SK-N-SH treated with all-trans-retinoic acid at 6 μM for 48 hours (cell line): ENCODE measurements around the gene TAF3.

ENCODE experiments used
- ATAC-seq: fragments of 200-7000 bp; cut with Tn5 transposase; 3 replicates; pipeline ENCODE4 v1.9.1; 2020; ENCODE audit warnings: mild to moderate bottlenecking, moderate library complexity
- BACH2 ChIP-seq: fragments of 250-450 bp; sonication (Bioruptor Pico); IDR thresholded peaks from 2 replicates; pipeline ENCODE4 v1.9.0; 2021; ENCODE audit warnings: mild to moderate bottlenecking, borderline replicate concordance
- CSDC2 ChIP-seq: fragments of 250-450 bp; sonication (Bioruptor Pico); IDR thresholded peaks from 2 replicates; pipeline ENCODE4 v1.5.0; 2020; ENCODE audit warnings: mild to moderate bottlenecking, moderate library complexity
- ESRRG ChIP-seq: fragments of 250-450 bp; sonication (Bioruptor Pico); IDR thresholded peaks from 2 replicates; pipeline ENCODE4 v1.6.1; 2021; ENCODE audit warnings: mild to moderate bottlenecking
- GLIS3 ChIP-seq: fragments of 250-450 bp; sonication (Bioruptor Pico); IDR thresholded peaks from 2 replicates; pipeline ENCODE4 v1.5.0; 2020; ENCODE audit warnings: mild to moderate bottlenecking, moderate library complexity
- ISL1 ChIP-seq: fragments of 250-450 bp; sonication (Bioruptor Pico); IDR thresholded peaks from 2 replicates; pipeline ENCODE4 v2.1.2; 2022; ENCODE audit warnings: mild to moderate bottlenecking, moderate library complexity
- OSR1 ChIP-seq: fragments of 250-450 bp; sonication (Bioruptor Pico); IDR thresholded peaks from 2 replicates; pipeline ENCODE4 v1.8.0; 2022; ENCODE audit warnings: moderate library complexity, mild to moderate bottlenecking, inconsistent platforms
- PPARA ChIP-seq: fragments of 250-450 bp; sonication (Bioruptor Pico); IDR thresholded peaks from 2 replicates; pipeline ENCODE4 v1.5.0; 2020; ENCODE audit warnings: mild to moderate bottlenecking, borderline replicate concordance
- RARB ChIP-seq: fragments of 250-450 bp; sonication (Bioruptor Pico); IDR thresholded peaks from 2 replicates; pipeline ENCODE4 v1.8.0; 2021; ENCODE audit warnings: mild to moderate bottlenecking, moderate library complexity
- SNAI2 ChIP-seq: fragments of 250-450 bp; sonication (Bioruptor Pico); IDR thresholded peaks from 2 replicates; pipeline ENCODE4 v1.5.0; 2020; ENCODE audit warnings: mild to moderate bottlenecking, moderate library complexity
- TCF4 ChIP-seq: fragments of 250-450 bp; sonication (Bioruptor Pico); IDR thresholded peaks from 2 replicates; pipeline ENCODE4 v1.8.0; 2021; ENCODE audit warnings: mild to moderate bottlenecking, moderate library complexity, borderline replicate concordance
- TOX ChIP-seq: fragments of 250-450 bp; sonication (Bioruptor Pico); IDR thresholded peaks from 2 replicates; pipeline ENCODE4 v1.8.0; 2021; ENCODE audit warnings: mild to moderate bottlenecking, moderate library complexity, borderline replicate concordance
- ZC3H10 ChIP-seq: fragments of 250-450 bp; sonication (Bioruptor Pico); IDR thresholded peaks from 2 replicates; pipeline ENCODE4 v1.5.1; 2021; ENCODE audit warnings: mild to moderate bottlenecking, moderate library complexity
- ZFP3 ChIP-seq: fragments of 250-450 bp; sonication (Bioruptor Pico); IDR thresholded peaks from 2 replicates; pipeline ENCODE4 v1.5.0; 2020; ENCODE audit warnings: mild to moderate bottlenecking, moderate library complexity
- ZFP30 ChIP-seq: fragments of 450-650 bp; formaldehyde crosslinking; IDR thresholded peaks from 2 replicates; pipeline ENCODE4 v1.5.0; 2022; ENCODE audit warnings: mild to moderate bottlenecking, moderate library complexity
- ZNF565 ChIP-seq: fragments of 450-650 bp; formaldehyde crosslinking; conservative IDR thresholded peaks from 2 replicates; pipeline ENCODE4 v1.5.0; 2020; ENCODE audit warnings: low read depth, mild to moderate bottlenecking, moderate library complexity
- ZNF70 ChIP-seq: fragments of 450-650 bp; formaldehyde crosslinking; IDR thresholded peaks from 2 replicates; pipeline ENCODE4 v1.5.0; 2020; ENCODE audit warnings: mild to moderate bottlenecking, moderate library complexity
- TF ChIP-seq, protein P1 (sequence below): fragments of 250-450 bp; sonication (Bioruptor Pico); IDR thresholded peaks from 2 replicates; pipeline ENCODE4 v1.5.1; 2021; ENCODE audit warnings: mild to moderate bottlenecking, moderate library complexity
- TF ChIP-seq, protein P2 (sequence below): fragments of 250-450 bp; sonication (Bioruptor Pico); IDR thresholded peaks from 2 replicates; pipeline ENCODE4 v1.8.0; 2020; ENCODE audit warnings: mild to moderate bottlenecking, moderate library complexity, borderline replicate concordance
- TF ChIP-seq, protein P3 (sequence below): fragments of 250-450 bp; sonication (Bioruptor Pico); IDR thresholded peaks from 2 replicates; pipeline ENCODE4 v1.8.0; 2021; ENCODE audit warnings: low read depth, mild to moderate bottlenecking, moderate library complexity, borderline replicate concordance
- TF ChIP-seq, protein P4 (sequence below): fragments of 250-450 bp; sonication (Bioruptor Pico); IDR thresholded peaks from 2 replicates; pipeline ENCODE4 v1.5.0; 2020; ENCODE audit warnings: mild to moderate bottlenecking, moderate library complexity
- TF ChIP-seq, protein P5 (sequence below): fragments of 250-450 bp; sonication (Bioruptor Pico); IDR thresholded peaks from 2 replicates; pipeline ENCODE4 v1.5.1; 2020; ENCODE audit warnings: low read depth, mild to moderate bottlenecking, moderate library complexity

Gene TAF3

DNA sequence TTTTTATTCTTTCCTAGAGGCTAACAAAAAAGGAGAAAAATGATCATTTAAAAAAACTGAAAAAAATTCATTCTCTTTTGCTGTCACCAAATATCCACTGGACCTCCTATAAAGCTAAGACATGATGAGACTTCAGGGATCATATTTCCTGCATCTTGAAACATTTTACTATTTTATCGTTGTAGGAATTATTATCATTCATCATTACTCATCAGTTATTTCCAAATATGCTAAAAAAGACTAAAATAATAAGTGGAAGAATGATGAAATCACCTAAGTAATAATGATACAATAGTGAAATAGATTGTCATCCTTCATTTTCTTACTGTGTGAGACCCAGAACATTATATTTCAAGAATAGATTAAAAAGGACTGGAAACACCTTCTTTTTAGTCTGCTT lies 28.3 kb downstream of the TAF3 start (continued):
- TF ChIP-seq, protein P1, sequence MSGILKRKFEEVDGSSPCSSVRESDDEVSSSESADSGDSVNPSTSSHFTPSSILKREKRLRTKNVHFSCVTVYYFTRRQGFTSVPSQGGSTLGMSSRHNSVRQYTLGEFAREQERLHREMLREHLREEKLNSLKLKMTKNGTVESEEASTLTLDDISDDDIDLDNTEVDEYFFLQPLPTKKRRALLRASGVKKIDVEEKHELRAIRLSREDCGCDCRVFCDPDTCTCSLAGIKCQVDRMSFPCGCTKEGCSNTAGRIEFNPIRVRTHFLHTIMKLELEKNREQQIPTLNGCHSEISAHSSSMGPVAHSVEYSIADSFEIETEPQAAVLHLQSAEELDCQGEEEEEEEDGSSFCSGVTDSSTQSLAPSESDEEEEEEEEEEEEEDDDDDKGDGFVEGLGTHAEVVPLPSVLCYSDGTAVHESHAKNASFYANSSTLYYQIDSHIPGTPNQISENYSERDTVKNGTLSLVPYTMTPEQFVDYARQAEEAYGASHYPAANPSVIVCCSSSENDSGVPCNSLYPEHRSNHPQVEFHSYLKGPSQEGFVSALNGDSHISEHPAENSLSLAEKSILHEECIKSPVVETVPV (CRISPR knock-in tag), result no peak
- TF ChIP-seq TCF4 (CRISPR knock-in tag) (no peak), ZNF70 (CRISPR knock-in tag) (no peak), BACH2 (CRISPR knock-in tag) (no peak), ZNF565 (CRISPR knock-in tag) (no peak)

DNA sequence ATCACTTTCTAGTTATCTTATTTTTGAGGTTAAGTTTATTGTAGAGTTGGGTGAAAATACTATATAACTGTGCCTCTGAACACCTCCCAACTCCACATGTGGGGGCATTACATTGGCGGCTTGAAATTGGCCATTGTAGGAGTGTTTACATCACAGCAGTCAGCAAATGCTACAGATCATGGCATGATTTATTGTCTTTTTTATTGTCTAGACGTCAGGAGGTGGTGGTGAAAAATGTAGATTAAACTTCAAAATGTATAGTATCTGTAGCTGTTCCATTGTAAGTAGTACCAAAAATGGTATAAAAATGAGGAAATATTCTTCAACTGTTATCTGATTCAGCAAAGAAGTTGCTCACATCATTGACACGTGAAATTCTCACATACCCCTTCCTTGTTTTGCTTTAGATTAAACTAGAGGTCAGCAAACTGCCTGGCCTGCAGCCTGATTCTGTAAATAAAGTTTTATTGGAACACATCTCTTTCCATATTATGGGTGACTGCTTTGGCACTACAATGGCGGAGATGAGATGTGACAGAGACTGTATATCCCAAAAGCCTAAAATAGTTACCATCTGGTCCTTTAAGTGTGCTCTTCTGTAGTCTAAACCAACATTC lies 35.0 kb downstream of the TAF3 start:
- TF ChIP-seq PPARA (no peak), ZNF70 (CRISPR knock-in tag) (no peak), ESRRG (CRISPR knock-in tag) (no peak), RARB (no peak), GLIS3 (no peak), BACH2 (CRISPR knock-in tag) (no peak), ZC3H10 (CRISPR knock-in tag) (no peak), ZFP3 (no peak), SNAI2 (CRISPR knock-in tag) (no peak), ZNF565 (CRISPR knock-in tag) (no peak), TOX (CRISPR knock-in tag) (no peak)
- TF ChIP-seq, protein P2, sequence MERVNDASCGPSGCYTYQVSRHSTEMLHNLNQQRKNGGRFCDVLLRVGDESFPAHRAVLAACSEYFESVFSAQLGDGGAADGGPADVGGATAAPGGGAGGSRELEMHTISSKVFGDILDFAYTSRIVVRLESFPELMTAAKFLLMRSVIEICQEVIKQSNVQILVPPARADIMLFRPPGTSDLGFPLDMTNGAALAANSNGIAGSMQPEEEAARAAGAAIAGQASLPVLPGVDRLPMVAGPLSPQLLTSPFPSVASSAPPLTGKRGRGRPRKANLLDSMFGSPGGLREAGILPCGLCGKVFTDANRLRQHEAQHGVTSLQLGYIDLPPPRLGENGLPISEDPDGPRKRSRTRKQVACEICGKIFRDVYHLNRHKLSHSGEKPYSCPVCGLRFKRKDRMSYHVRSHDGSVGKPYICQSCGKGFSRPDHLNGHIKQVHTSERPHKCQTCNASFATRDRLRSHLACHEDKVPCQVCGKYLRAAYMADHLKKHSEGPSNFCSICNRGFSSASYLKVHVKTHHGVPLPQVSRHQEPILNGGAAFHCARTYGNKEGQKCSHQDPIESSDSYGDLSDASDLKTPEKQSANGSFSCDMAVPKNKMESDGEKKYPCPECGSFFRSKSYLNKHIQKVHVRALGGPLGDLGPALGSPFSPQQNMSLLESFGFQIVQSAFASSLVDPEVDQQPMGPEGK, result no peak
- TF ChIP-seq, protein P1 (CRISPR knock-in tag), result no peak
- TF ChIP-seq, protein P3, sequence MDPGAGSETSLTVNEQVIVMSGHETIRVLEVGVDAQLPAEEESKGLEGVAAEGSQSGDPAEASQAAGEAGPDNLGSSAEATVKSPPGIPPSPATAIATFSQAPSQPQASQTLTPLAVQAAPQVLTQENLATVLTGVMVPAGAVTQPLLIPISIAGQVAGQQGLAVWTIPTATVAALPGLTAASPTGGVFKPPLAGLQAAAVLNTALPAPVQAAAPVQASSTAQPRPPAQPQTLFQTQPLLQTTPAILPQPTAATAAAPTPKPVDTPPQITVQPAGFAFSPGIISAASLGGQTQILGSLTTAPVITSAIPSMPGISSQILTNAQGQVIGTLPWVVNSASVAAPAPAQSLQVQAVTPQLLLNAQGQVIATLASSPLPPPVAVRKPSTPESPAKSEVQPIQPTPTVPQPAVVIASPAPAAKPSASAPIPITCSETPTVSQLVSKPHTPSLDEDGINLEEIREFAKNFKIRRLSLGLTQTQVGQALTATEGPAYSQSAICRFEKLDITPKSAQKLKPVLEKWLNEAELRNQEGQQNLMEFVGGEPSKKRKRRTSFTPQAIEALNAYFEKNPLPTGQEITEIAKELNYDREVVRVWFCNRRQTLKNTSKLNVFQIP (CRISPR knock-in tag), result no peak
- TF ChIP-seq, protein P4, sequence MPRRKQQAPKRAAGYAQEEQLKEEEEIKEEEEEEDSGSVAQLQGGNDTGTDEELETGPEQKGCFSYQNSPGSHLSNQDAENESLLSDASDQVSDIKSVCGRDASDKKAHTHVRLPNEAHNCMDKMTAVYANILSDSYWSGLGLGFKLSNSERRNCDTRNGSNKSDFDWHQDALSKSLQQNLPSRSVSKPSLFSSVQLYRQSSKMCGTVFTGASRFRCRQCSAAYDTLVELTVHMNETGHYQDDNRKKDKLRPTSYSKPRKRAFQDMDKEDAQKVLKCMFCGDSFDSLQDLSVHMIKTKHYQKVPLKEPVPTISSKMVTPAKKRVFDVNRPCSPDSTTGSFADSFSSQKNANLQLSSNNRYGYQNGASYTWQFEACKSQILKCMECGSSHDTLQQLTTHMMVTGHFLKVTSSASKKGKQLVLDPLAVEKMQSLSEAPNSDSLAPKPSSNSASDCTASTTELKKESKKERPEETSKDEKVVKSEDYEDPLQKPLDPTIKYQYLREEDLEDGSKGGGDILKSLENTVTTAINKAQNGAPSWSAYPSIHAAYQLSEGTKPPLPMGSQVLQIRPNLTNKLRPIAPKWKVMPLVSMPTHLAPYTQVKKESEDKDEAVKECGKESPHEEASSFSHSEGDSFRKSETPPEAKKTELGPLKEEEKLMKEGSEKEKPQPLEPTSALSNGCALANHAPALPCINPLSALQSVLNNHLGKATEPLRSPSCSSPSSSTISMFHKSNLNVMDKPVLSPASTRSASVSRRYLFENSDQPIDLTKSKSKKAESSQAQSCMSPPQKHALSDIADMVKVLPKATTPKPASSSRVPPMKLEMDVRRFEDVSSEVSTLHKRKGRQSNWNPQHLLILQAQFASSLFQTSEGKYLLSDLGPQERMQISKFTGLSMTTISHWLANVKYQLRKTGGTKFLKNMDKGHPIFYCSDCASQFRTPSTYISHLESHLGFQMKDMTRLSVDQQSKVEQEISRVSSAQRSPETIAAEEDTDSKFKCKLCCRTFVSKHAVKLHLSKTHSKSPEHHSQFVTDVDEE (CRISPR knock-in tag), result no peak
- TF ChIP-seq, all 23 proteins: peak for 0
- no peak for ATAC-seq

DNA sequence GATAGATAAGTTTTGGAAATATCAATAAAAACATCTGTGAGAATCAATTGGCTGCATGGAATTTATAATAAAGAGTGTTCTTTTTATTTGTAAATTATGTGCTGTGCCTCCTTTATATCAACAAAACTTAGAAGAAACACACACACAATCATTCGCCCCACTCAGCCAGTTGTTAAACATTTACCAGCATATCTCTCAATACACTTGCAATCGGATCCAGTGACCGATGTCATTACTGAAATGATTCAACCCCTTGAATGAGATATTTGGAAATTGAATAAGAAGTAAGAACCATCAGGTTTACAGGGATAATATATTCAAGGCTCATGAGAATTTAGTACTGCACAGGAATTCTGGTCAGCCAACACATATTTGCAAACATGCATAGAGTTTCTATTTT lies 35.6 kb downstream of the TAF3 start:
- ATAC-seq, result no peak
- TF ChIP-seq TCF4 (CRISPR knock-in tag), result no peak
- TF ChIP-seq ISL1, result no peak
- TF ChIP-seq OSR1 (CRISPR knock-in tag), result no peak
- TF ChIP-seq CSDC2 (CRISPR knock-in tag), result no peak
- TF ChIP-seq RARB, result no peak
- TF ChIP-seq BACH2 (CRISPR knock-in tag), result no peak
- TF ChIP-seq, protein P5, sequence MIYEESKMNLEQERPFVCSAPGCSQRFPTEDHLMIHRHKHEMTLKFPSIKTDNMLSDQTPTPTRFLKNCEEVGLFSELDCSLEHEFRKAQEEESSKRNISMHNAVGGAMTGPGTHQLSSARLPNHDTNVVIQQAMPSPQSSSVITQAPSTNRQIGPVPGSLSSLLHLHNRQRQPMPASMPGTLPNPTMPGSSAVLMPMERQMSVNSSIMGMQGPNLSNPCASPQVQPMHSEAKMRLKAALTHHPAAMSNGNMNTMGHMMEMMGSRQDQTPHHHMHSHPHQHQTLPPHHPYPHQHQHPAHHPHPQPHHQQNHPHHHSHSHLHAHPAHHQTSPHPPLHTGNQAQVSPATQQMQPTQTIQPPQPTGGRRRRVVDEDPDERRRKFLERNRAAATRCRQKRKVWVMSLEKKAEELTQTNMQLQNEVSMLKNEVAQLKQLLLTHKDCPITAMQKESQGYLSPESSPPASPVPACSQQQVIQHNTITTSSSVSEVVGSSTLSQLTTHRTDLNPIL, result no peak
- no peak for TF ChIP-seq SNAI2 (CRISPR knock-in tag)
- TF ChIP-seq ZFP30 (CRISPR knock-in tag), result no peak
- no peak for TF ChIP-seq TOX (CRISPR knock-in tag)
- TF ChIP-seq PPARA, result no peak
- TF ChIP-seq, protein P2, result no peak
- TF ChIP-seq ZFP3, result no peak
- TF ChIP-seq, protein P1 (CRISPR knock-in tag), result no peak
- no peak for TF ChIP-seq GLIS3
- no peak for TF ChIP-seq ZC3H10 (CRISPR knock-in tag)
